PFSK-1 (cell line): ENCODE data around the gene ACR.

ENCODE experiments used
- FOXP2 ChIP-seq: optimal IDR thresholded peaks from 2 replicates; pipeline ENCODE3; 2011; ENCODE audit warnings: borderline replicate concordance, control low read depth, inconsistent platforms; ENCODE audit not compliant: insufficient read depth; ENCODE audit errors: extremely low read length, extremely low read depth
- POLR2AphosphoS5 ChIP-seq: IDR thresholded peaks from 2 replicates; pipeline ENCODE4 v1.6.1; 2012; ENCODE audit warnings: low read depth, mild to moderate bottlenecking, control low read depth, low read length, moderate library complexity
- SIN3A ChIP-seq: IDR thresholded peaks from 2 replicates; pipeline ENCODE4 v1.6.1; 2012; ENCODE audit warnings: mild to moderate bottlenecking, low read length, moderate library complexity, borderline replicate concordance; ENCODE audit not compliant: insufficient read depth
- TAF1 ChIP-seq: IDR thresholded peaks from 2 replicates; pipeline ENCODE4 v1.6.1; 2012; ENCODE audit warnings: low read length, control low read depth, borderline replicate concordance; ENCODE audit not compliant: insufficient read depth
- TF ChIP-seq, protein P1 (sequence below), 2 experiments: IDR thresholded peaks; 2 replicates each; pipeline versions ENCODE4 v1.6.1 to v1.8.0; 2011 to 2012; ENCODE audit warnings: low read depth in 2 of 2, low read length in 2 of 2, control low read depth in 1 of 2, inconsistent platforms in 1 of 2, mild to moderate bottlenecking in 1 of 2, moderate library complexity in 1 of 2; ENCODE audit not compliant: insufficient read depth in 1 of 2

DNA sequence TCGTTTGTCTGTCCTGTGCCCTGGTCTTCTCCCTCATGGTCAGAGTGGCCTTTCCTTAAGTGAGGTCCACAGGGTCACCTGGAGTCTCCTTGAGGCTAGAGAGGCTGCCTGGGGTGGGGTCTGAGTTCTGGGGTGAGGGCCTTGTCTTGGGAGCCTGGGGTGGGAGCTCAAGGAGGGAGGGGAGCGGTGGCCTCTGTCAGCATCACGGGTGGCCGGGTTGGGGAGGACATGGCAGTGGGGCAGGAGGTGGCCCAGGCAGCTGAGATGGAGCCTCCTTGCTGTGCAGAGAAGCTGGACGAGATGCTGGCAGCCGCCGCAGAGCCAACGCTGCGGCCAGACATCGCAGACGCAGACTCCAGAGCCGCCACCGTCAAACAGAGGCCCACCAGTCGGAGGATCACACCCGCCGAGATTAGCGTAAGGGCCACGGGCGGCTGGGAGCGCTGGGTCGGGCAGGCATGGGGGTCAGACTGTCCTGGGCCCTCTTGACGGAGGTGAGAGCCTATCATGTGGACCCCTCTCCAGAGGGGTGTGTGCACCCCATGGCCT lies 23.3 kb upstream of the ACR start:
- TF ChIP-seq, protein P1, sequence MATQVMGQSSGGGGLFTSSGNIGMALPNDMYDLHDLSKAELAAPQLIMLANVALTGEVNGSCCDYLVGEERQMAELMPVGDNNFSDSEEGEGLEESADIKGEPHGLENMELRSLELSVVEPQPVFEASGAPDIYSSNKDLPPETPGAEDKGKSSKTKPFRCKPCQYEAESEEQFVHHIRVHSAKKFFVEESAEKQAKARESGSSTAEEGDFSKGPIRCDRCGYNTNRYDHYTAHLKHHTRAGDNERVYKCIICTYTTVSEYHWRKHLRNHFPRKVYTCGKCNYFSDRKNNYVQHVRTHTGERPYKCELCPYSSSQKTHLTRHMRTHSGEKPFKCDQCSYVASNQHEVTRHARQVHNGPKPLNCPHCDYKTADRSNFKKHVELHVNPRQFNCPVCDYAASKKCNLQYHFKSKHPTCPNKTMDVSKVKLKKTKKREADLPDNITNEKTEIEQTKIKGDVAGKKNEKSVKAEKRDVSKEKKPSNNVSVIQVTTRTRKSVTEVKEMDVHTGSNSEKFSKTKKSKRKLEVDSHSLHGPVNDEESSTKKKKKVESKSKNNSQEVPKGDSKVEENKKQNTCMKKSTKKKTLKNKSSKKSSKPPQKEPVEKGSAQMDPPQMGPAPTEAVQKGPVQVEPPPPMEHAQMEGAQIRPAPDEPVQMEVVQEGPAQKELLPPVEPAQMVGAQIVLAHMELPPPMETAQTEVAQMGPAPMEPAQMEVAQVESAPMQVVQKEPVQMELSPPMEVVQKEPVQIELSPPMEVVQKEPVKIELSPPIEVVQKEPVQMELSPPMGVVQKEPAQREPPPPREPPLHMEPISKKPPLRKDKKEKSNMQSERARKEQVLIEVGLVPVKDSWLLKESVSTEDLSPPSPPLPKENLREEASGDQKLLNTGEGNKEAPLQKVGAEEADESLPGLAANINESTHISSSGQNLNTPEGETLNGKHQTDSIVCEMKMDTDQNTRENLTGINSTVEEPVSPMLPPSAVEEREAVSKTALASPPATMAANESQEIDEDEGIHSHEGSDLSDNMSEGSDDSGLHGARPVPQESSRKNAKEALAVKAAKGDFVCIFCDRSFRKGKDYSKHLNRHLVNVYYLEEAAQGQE (IDR thresholded peaks at IDR 0.05; ENCODE audit: insufficient read depth in 1 of 2, low read depth in 2 of 2, low read length in 2 of 2), result no peak
- TF ChIP-seq SIN3A (no peak), POLR2AphosphoS5 (no peak), TAF1 (no peak), FOXP2 (no peak)
